ENCODE results near the gene PRKCA. TPM values are rescaled to one million over a fixed set of nuclear protein-coding genes. Genes with fewer than 3 reads are reported as not detected.

Gene PRKCA
- total and polyA plus RNA-seq, 9 of the 15 experiments (the other 6 are each of a cell fraction or from before 2014, with no cell fraction given) = 3.2 to 33.0 (median 17.8) TPM

DNA sequence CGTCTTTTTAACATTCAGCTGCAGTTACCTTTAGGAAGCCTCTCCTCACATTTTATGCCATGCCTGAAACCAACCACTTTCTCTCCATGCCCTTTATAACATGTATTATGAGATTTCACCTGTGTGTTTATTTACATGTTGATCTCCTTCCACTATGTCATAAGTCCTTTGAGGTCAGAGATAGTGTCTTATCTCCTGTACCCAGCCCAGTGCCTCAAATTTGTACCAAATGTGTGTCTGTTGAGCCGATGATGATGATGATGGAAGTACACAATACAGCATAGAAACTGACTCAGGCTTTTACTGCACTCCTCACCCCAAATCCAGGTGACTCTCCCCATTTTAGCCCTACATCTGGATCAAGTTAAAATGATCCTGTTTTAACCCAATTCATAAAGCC is 353.0 kb downstream of the PRKCA start (continued):
- TF ChIP-seq, protein P1, sequence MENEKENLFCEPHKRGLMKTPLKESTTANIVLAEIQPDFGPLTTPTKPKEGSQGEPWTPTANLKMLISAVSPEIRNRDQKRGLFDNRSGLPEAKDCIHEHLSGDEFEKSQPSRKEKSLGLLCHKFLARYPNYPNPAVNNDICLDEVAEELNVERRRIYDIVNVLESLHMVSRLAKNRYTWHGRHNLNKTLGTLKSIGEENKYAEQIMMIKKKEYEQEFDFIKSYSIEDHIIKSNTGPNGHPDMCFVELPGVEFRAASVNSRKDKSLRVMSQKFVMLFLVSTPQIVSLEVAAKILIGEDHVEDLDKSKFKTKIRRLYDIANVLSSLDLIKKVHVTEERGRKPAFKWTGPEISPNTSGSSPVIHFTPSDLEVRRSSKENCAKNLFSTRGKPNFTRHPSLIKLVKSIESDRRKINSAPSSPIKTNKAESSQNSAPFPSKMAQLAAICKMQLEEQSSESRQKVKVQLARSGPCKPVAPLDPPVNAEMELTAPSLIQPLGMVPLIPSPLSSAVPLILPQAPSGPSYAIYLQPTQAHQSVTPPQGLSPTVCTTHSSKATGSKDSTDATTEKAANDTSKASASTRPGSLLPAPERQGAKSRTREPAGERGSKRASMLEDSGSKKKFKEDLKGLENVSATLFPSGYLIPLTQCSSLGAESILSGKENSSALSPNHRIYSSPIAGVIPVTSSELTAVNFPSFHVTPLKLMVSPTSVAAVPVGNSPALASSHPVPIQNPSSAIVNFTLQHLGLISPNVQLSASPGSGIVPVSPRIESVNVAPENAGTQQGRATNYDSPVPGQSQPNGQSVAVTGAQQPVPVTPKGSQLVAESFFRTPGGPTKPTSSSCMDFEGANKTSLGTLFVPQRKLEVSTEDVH (IDR thresholded peaks at IDR 0.05; ENCODE audit: low read depth, partially characterized antibody) = no peak
- TF ChIP-seq ZNF41 (CRISPR knock-in tag; conservative IDR thresholded peaks at IDR 0.05) = no peak
- TF ChIP-seq SRSF3 (IDR thresholded peaks at IDR 0.05; ENCODE audit: insufficient read depth, low read length) = no peak
- no peak for TF ChIP-seq TOE1 (IDR thresholded peaks at IDR 0.05; ENCODE audit: borderline replicate concordance)
- no peak for TF ChIP-seq TOE1 (CRISPR knock-in tag; IDR thresholded peaks at IDR 0.05; ENCODE audit: borderline replicate concordance, low read depth)
- no peak for TF ChIP-seq MCM5 (IDR thresholded peaks at IDR 0.05; ENCODE audit: low read depth)
- peak; percentile 14; the same call in 1 of the 2 replicates for TF ChIP-seq JUND (IDR thresholded peaks at IDR 0.05; ENCODE audit: borderline replicate concordance, low read depth, low read length)
- no peak for TF ChIP-seq JUND (tag; IDR thresholded peaks at IDR 0.05; ENCODE audit: borderline replicate concordance, low read depth, low read length)
- peak; percentile 45; the same call in 1 of the 2 replicates for TF ChIP-seq TCF3 (CRISPR knock-in tag; IDR thresholded peaks at IDR 0.05)
- TF ChIP-seq, protein P2, sequence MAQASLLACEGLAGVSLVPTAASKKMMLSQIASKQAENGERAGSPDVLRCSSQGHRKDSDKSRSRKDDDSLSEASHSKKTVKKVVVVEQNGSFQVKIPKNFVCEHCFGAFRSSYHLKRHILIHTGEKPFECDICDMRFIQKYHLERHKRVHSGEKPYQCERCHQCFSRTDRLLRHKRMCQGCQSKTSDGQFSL (CRISPR knock-in tag; IDR thresholded peaks at IDR 0.05) = no peak
- TF ChIP-seq, protein P2 (tag; IDR thresholded peaks at IDR 0.05) = no peak
- TF ChIP-seq ZNF175 (CRISPR knock-in tag; IDR thresholded peaks at IDR 0.05; ENCODE audit: low read depth) = no peak
- TF ChIP-seq, protein P3, sequence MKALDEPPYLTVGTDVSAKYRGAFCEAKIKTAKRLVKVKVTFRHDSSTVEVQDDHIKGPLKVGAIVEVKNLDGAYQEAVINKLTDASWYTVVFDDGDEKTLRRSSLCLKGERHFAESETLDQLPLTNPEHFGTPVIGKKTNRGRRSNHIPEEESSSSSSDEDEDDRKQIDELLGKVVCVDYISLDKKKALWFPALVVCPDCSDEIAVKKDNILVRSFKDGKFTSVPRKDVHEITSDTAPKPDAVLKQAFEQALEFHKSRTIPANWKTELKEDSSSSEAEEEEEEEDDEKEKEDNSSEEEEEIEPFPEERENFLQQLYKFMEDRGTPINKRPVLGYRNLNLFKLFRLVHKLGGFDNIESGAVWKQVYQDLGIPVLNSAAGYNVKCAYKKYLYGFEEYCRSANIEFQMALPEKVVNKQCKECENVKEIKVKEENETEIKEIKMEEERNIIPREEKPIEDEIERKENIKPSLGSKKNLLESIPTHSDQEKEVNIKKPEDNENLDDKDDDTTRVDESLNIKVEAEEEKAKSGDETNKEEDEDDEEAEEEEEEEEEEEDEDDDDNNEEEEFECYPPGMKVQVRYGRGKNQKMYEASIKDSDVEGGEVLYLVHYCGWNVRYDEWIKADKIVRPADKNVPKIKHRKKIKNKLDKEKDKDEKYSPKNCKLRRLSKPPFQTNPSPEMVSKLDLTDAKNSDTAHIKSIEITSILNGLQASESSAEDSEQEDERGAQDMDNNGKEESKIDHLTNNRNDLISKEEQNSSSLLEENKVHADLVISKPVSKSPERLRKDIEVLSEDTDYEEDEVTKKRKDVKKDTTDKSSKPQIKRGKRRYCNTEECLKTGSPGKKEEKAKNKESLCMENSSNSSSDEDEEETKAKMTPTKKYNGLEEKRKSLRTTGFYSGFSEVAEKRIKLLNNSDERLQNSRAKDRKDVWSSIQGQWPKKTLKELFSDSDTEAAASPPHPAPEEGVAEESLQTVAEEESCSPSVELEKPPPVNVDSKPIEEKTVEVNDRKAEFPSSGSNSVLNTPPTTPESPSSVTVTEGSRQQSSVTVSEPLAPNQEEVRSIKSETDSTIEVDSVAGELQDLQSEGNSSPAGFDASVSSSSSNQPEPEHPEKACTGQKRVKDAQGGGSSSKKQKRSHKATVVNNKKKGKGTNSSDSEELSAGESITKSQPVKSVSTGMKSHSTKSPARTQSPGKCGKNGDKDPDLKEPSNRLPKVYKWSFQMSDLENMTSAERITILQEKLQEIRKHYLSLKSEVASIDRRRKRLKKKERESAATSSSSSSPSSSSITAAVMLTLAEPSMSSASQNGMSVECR (CRISPR knock-in tag; IDR thresholded peaks at IDR 0.05) = no peak
- TF ChIP-seq, protein P4, sequence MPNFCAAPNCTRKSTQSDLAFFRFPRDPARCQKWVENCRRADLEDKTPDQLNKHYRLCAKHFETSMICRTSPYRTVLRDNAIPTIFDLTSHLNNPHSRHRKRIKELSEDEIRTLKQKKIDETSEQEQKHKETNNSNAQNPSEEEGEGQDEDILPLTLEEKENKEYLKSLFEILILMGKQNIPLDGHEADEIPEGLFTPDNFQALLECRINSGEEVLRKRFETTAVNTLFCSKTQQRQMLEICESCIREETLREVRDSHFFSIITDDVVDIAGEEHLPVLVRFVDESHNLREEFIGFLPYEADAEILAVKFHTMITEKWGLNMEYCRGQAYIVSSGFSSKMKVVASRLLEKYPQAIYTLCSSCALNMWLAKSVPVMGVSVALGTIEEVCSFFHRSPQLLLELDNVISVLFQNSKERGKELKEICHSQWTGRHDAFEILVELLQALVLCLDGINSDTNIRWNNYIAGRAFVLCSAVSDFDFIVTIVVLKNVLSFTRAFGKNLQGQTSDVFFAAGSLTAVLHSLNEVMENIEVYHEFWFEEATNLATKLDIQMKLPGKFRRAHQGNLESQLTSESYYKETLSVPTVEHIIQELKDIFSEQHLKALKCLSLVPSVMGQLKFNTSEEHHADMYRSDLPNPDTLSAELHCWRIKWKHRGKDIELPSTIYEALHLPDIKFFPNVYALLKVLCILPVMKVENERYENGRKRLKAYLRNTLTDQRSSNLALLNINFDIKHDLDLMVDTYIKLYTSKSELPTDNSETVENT (CRISPR knock-in tag; IDR thresholded peaks at IDR 0.05) = no peak
- TF ChIP-seq PYGO2 (tag; IDR thresholded peaks at IDR 0.05) = no peak
- peak; percentile 38; the same call in 1 of the 2 replicates for TF ChIP-seq CBFA2T2 (conservative IDR thresholded peaks at IDR 0.05)
- TF ChIP-seq ZBTB1 (CRISPR knock-in tag; IDR thresholded peaks at IDR 0.05; ENCODE audit: borderline replicate concordance, low read depth) = no peak
- TF ChIP-seq NFXL1 (CRISPR knock-in tag; IDR thresholded peaks at IDR 0.05) = no peak
- no peak for TF ChIP-seq SMC3 (conservative IDR thresholded peaks at IDR 0.05; ENCODE audit: insufficient read depth, low read depth, low read length)

Data from K562 (cell line).